Measurements from ENCODE around the gene PCDHB8.

DNA sequence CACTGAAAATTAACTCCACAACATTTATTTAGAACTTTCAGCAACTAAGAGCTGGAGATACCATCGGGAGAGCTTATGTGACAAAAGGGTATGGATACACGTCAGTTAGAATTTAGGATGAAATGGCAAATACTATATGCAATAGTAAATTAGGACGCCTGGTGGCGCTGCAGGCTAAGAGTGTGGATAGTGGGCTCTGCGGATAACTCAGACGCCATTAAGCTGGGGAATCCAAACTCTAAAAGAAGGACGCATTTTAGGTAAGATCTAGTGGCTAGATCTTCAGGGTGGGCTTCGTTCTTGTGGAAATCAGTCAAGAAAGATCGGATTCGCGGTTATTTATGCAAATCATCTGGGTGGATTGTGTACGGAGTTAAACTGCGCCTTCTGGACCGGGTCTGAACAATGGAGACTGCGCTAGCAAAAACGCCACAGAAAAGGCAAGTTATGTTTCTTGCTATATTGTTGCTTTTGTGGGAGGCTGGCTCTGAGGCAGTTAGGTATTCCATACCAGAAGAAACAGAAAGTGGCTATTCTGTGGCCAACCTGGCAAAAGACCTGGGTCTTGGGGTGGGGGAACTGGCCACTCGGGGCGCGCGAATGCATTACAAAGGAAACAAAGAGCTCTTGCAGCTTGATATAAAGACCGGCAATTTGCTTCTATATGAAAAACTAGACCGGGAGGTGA lies 42.4 kb upstream of the PCDHB8 start, which contains the start of gene PCDHB5:
- no peak for TF ChIP-seq ZNF207 (IDR thresholded peaks at IDR 0.05; ENCODE audit: borderline replicate concordance)
- no peak for TF ChIP-seq SUPT20H (IDR thresholded peaks at IDR 0.05; ENCODE audit: borderline replicate concordance, control insufficient read depth, low read depth, low read length)
- TF ChIP-seq, protein P1, sequence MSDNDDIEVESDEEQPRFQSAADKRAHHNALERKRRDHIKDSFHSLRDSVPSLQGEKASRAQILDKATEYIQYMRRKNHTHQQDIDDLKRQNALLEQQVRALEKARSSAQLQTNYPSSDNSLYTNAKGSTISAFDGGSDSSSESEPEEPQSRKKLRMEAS (IDR thresholded peaks at IDR 0.05; ENCODE audit: low read depth, low read length) = no peak
- TF ChIP-seq, protein P2, sequence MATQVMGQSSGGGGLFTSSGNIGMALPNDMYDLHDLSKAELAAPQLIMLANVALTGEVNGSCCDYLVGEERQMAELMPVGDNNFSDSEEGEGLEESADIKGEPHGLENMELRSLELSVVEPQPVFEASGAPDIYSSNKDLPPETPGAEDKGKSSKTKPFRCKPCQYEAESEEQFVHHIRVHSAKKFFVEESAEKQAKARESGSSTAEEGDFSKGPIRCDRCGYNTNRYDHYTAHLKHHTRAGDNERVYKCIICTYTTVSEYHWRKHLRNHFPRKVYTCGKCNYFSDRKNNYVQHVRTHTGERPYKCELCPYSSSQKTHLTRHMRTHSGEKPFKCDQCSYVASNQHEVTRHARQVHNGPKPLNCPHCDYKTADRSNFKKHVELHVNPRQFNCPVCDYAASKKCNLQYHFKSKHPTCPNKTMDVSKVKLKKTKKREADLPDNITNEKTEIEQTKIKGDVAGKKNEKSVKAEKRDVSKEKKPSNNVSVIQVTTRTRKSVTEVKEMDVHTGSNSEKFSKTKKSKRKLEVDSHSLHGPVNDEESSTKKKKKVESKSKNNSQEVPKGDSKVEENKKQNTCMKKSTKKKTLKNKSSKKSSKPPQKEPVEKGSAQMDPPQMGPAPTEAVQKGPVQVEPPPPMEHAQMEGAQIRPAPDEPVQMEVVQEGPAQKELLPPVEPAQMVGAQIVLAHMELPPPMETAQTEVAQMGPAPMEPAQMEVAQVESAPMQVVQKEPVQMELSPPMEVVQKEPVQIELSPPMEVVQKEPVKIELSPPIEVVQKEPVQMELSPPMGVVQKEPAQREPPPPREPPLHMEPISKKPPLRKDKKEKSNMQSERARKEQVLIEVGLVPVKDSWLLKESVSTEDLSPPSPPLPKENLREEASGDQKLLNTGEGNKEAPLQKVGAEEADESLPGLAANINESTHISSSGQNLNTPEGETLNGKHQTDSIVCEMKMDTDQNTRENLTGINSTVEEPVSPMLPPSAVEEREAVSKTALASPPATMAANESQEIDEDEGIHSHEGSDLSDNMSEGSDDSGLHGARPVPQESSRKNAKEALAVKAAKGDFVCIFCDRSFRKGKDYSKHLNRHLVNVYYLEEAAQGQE (IDR thresholded peaks at IDR 0.05; ENCODE audit: low read depth, low read length) = no peak
- TF ChIP-seq, protein P3, sequence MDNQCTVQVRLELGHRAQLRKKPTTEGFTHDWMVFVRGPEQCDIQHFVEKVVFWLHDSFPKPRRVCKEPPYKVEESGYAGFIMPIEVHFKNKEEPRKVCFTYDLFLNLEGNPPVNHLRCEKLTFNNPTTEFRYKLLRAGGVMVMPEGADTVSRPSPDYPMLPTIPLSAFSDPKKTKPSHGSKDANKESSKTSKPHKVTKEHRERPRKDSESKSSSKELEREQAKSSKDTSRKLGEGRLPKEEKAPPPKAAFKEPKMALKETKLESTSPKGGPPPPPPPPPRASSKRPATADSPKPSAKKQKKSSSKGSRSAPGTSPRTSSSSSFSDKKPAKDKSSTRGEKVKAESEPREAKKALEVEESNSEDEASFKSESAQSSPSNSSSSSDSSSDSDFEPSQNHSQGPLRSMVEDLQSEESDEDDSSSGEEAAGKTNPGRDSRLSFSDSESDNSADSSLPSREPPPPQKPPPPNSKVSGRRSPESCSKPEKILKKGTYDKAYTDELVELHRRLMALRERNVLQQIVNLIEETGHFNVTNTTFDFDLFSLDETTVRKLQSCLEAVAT (IDR thresholded peaks at IDR 0.05) = no peak
- TF ChIP-seq POLR2A (IDR thresholded peaks at IDR 0.05; ENCODE audit: low read depth, low read length) = no peak
- TF ChIP-seq TCF7 (IDR thresholded peaks at IDR 0.05; ENCODE audit: borderline replicate concordance) = no peak

Data from GM12878 (cell line).